Measurements from ENCODE around the gene HES7. TPM values are rescaled to one million over a fixed set of nuclear protein-coding genes. Genes with fewer than 3 reads are reported as not detected.

Gene HES7
- total RNA-seq, 1 experiment from 2014 or later, result 0.61 TPM

GRCh38 chr17:8087952-8088230, 36.0 kb downstream of the HES7 start:
- no peaks in the 10 kb centered on the region for H3K9me3 ChIP-seq (ENCODE audit: control insufficient read depth in 1 of 2, insufficient read depth in 1 of 2, low read depth in 1 of 2, low read length in 2 of 2)
- peaks cover 2 to 8% of the 10 kb centered on the region in 2 experiments; a peak in 2 of 4 replicates for H3K4me1 ChIP-seq (ENCODE audit: control insufficient read depth in 1 of 2, insufficient read depth in 2 of 2, low read length in 2 of 2)
- H3K4me3 ChIP-seq (replicated peaks in 1 of 2; ENCODE audit: low read depth in 1 of 2, low read length in 2 of 2), result no peak overlapping the region
- no peaks in the 10 kb centered on the region for H3K79me2 ChIP-seq (ENCODE audit: insufficient read depth, low read length)
- no TSS peak for BruUV-seq (replicated peaks)
- RAD21 ChIA-PET (ENCODE audit: low non-redundant PET in 1 of 2, low total read pairs in 2 of 2, uncharacterized antibody in 2 of 2, unreplicated experiment in 2 of 2), result no interaction called here
- H3K36me3 ChIP-seq (ENCODE audit: control insufficient read depth in 1 of 2, insufficient read depth in 2 of 2, low read length in 2 of 2), result no peaks in the 10 kb centered on the region
- TF ChIP-seq EGR1 (IDR thresholded peaks at IDR 0.05; ENCODE audit: low read depth), result no peak
- no peak for TF ChIP-seq SRF (IDR thresholded peaks at IDR 0.05; ENCODE audit: low read depth)
- TF ChIP-seq SIN3A (IDR thresholded peaks at IDR 0.05; ENCODE audit: low read depth), result no peak
- no peak for TF ChIP-seq CBX3 (IDR thresholded peaks at IDR 0.05; ENCODE audit: low read depth)
- no peak for TF ChIP-seq POLR2AphosphoS5 (IDR thresholded peaks at IDR 0.05; ENCODE audit: low read depth, low read length)
- TF ChIP-seq YY1 (IDR thresholded peaks at IDR 0.05; ENCODE audit: extremely low read depth, insufficient replicate concordance, low read depth, low read length), result no peak
- no peak for TF ChIP-seq EZH2phosphoT487 (IDR thresholded peaks at IDR 0.05; ENCODE audit: borderline replicate concordance)
- no peak for TF ChIP-seq EZH2 (IDR thresholded peaks at IDR 0.05)
- TF ChIP-seq ZNF274 (IDR thresholded peaks at IDR 0.05; ENCODE audit: low read depth, low read length), result no peak
- TF ChIP-seq REST (IDR thresholded peaks at IDR 0.05; ENCODE audit: low read depth), result no peak
- no peak for TF ChIP-seq ATF3 (IDR thresholded peaks at IDR 0.05)
- TF ChIP-seq ZFX (IDR thresholded peaks at IDR 0.05), result no peak
- TF ChIP-seq, protein P1, sequence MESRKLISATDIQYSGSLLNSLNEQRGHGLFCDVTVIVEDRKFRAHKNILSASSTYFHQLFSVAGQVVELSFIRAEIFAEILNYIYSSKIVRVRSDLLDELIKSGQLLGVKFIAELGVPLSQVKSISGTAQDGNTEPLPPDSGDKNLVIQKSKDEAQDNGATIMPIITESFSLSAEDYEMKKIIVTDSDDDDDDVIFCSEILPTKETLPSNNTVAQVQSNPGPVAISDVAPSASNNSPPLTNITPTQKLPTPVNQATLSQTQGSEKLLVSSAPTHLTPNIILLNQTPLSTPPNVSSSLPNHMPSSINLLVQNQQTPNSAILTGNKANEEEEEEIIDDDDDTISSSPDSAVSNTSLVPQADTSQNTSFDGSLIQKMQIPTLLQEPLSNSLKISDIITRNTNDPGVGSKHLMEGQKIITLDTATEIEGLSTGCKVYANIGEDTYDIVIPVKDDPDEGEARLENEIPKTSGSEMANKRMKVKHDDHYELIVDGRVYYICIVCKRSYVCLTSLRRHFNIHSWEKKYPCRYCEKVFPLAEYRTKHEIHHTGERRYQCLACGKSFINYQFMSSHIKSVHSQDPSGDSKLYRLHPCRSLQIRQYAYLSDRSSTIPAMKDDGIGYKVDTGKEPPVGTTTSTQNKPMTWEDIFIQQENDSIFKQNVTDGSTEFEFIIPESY (IDR thresholded peaks at IDR 0.05; ENCODE audit: extremely low read depth, insufficient replicate concordance, low read length), result no peak
- no peak for TF ChIP-seq SP1 (IDR thresholded peaks at IDR 0.05; ENCODE audit: low read depth)
- TF ChIP-seq MAX (IDR thresholded peaks at IDR 0.05), result no peak
- DNase-seq (ENCODE audit: low read depth, low spot score) (no peak), ATAC-seq (no peak)
- intact Hi-C loops (cut with micrococcal nuclease), result no loop called here
- POLR2A ChIA-PET, result interaction anchor here (0.7 to 2.1 kb wide), 2 partner anchors 9 to 290 kb away, joined by 5 to 7 read pairs; no protein-coding TSS in a partner anchor
- H3K9me2 ChIP-seq (ENCODE audit: insufficient read depth), result no peaks in the 10 kb centered on the region
- H3K27me3 ChIP-seq (ENCODE audit: insufficient read depth, low read length), result no peaks in the 10 kb centered on the region
- no peak overlapping the region for H2AFZ ChIP-seq (ENCODE audit: low read depth, low read length, poor library complexity, severe bottlenecking)
- H3K4me2 ChIP-seq (ENCODE audit: low read length), result no peak overlapping the region
- no peak overlapping the region for H3K9ac ChIP-seq (ENCODE audit: low read length)
- H4K20me1 ChIP-seq (ENCODE audit: insufficient read depth), result no peaks in the 10 kb centered on the region
- CTCF ChIA-PET, result interaction anchor here (0.9 to 1.2 kb wide), 2 partner anchors 9 to 14 kb away, joined by 3 to 5 read pairs; no protein-coding TSS in a partner anchor
- no peak overlapping the region for H3K27ac ChIP-seq (ENCODE audit: low read depth, low read length)
